Urinary bladder (tissue), 4 donors: Measurements from ENCODE around the gene DCAF6. TPM values are rescaled to one million over a fixed set of nuclear protein-coding genes. Genes with fewer than 3 reads are reported as not detected.

Experiments
- DNase-seq: peaks from one replicate; pipeline ENCODE4 v3.0.0-alpha.2; 2015; ENCODE audit errors: extremely low spot score
- H3K27ac ChIP-seq: one replicate; pipeline ENCODE4 v1.5.1; 2013; ENCODE audit warnings: low read depth, mild to moderate bottlenecking, moderate library complexity
- H3K36me3 ChIP-seq: one replicate; pipeline ENCODE4 v1.6.1; 2013; ENCODE audit warnings: mild to moderate bottlenecking, moderate library complexity; ENCODE audit not compliant: insufficient read depth
- H3K4me1 ChIP-seq: one replicate; pipeline ENCODE4 v1.6.1; 2013; ENCODE audit warnings: mild to moderate bottlenecking, moderate library complexity; ENCODE audit not compliant: insufficient read depth
- H3K4me3 ChIP-seq: one replicate; pipeline ENCODE4 v1.5.1; 2013; ENCODE audit warnings: low read depth, low read length
- WGBS: extraction: QIAGEN DNeasy Blood & Tissue Kit; methylation state at CpG from one replicate; pipeline ENCODE4 v1.1.7; 2013; 5-methylcytosine and 5-hydroxymethylcytosine counted together
- polyA plus RNA-seq: library from polyadenylated mRNA; stranded (reverse); fragments of 200-250 nt; gene quantifications from one replicate; pipeline ENCODE4 v1.2.3, GENCODE V29; 2013
- total RNA-seq: library from RNA; depleted of rRNA; stranded (reverse); fragments of >200 nt; gene quantifications from one replicate; pipeline ENCODE4 v1.2.3, GENCODE V29; 2014
- donor health status: healthy with polysubstance abuse.
- donor health status: healthy.

The DCAF6 gene
- total and polyA plus RNA-seq, 2 donors = 39.3 to 114 TPM

- H3K27ac ChIP-seq = no peak overlapping the region
- H3K4me3 ChIP-seq = no peak overlapping the region
- no peaks in the 10 kb centered on the region for H3K4me1 ChIP-seq
- no peak for DNase-seq
- H3K36me3 ChIP-seq = no peaks in the 10 kb centered on the region
- 88% methylated on average over 4 of the region's 4 CpGs for WGBS
Observed at GRCh38 chr1:167964646-167965045, 28.2 kb downstream of the DCAF6 start.

DNA sequence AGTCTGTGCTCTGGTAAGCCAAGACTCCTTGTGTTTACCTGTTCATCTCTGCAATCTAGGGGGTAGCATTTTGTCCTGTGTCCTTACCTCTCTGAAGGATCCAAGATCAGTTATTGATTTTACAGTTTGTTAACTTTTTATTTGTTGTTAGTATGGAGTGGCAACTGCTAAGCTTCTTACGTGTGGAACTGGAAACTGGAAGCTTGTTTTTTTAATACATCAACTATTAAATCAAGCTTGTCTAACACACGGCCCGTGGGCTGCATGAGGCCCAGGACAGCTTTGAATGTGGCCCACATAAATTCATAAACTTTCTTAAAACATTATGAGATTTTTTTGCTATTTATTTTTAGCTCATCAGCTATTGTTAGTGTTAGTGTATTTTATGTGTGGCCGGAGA is 29.6 kb downstream of the DCAF6 start:
- DNase-seq = no peak
- H3K4me1 ChIP-seq = no peaks in the 10 kb centered on the region
- WGBS = 65% methylated on average over 4 of the region's 4 CpGs
- no peaks in the 10 kb centered on the region for H3K36me3 ChIP-seq
- H3K4me3 ChIP-seq = no peak overlapping the region
- no peak overlapping the region for H3K27ac ChIP-seq

DNA sequence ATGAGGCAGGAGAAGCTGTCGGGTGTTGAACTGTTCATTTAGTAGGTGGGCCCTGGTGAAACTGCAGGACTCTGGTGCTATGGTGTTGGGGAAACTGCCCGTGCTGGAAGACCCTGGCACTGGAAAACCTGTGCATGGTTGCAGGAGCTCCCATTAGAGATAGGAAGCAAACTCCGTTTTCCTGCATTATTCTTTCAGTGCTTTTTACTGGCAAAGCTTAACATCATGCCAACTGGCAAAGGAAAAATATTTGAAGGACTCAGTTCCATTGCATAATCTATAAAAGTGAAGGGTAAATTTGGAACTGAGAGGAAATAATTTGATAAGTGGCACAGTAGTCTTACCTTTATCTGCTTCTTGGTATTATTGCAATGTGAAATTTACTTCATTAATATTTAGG is 32.1 kb downstream of the DCAF6 start:
- Histone ChIP-seq H3K4me3 (no peak overlapping the region), H3K4me1 (no peaks in the 10 kb centered on the region), H3K27ac (no peak overlapping the region), H3K36me3 (no peaks in the 10 kb centered on the region)
- 75% methylated on average over 3 of the region's 3 CpGs for WGBS
- no peak for DNase-seq

GRCh38 chr1:167973832-167974231 is 37.3 kb downstream of the DCAF6 start:
- DNase-seq = no peak
- 77% methylated on average over 2 of the region's 2 CpGs for WGBS
- no peak overlapping the region for H3K4me3 ChIP-seq
- H3K36me3 ChIP-seq = peaks cover 5% of the 10 kb centered on the region
- H3K4me1 ChIP-seq = no peaks in the 10 kb centered on the region
- no peak overlapping the region for H3K27ac ChIP-seq

DNA sequence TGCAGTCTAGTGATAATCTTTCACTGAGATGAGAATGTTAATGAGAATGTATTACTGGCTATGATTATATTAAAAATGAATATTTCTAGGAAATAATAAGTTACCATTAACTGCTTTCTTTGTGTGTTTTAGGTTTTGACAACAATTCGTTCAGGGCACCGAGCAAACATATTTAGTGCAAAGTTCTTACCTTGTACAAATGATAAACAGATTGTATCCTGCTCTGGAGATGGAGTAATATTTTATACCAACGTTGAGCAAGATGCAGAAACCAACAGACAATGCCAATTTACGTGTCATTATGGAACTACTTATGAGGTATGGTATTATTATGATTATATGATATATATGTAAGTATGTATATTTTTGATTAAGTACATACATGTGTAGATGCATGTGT is 38.2 kb downstream of the DCAF6 start:
- Histone ChIP-seq H3K36me3 (peaks cover 5% of the 10 kb centered on the region), H3K27ac (no peak overlapping the region), H3K4me3 (no peak overlapping the region), H3K4me1 (no peaks in the 10 kb centered on the region)
- WGBS = 87% methylated on average over 4 of the region's 4 CpGs
- no peak for DNase-seq

- Histone ChIP-seq H3K4me3 (no peak overlapping the region), H3K4me1 (no peaks in the 10 kb centered on the region), H3K36me3 (peaks cover 6% of the 10 kb centered on the region), H3K27ac (no peak overlapping the region)
- WGBS = 94% methylated on average over 1 of the region's 1 CpG
- DNase-seq = no peak
Observed at GRCh38 chr1:167977245-167977644, 40.8 kb downstream of the DCAF6 start.

GRCh38 chr1:167981933-167982332 is 45.5 kb downstream of the DCAF6 start:
- Histone ChIP-seq H3K4me3 (no peak overlapping the region), H3K36me3 (peaks cover 4% of the 10 kb centered on the region), H3K4me1 (no peaks in the 10 kb centered on the region), H3K27ac (no peak overlapping the region)
- 97% methylated on average over 9 of the region's 9 CpGs for WGBS
- no peak for DNase-seq

- H3K27ac ChIP-seq = no peak overlapping the region
- no peak for DNase-seq
- H3K4me3 ChIP-seq = no peak overlapping the region
- peaks cover 1% of the 10 kb centered on the region for H3K36me3 ChIP-seq
- 93% methylated on average over 2 of the region's 2 CpGs for WGBS
- no peaks in the 10 kb centered on the region for H3K4me1 ChIP-seq
Observed at GRCh38 chr1:167983797-167984420, 47.4 kb downstream of the DCAF6 start.

GRCh38 chr1:167984886-167985489 is 48.5 kb downstream of the DCAF6 start:
- H3K4me3 ChIP-seq = no peak overlapping the region
- H3K36me3 ChIP-seq = peaks cover 1% of the 10 kb centered on the region
- WGBS = 79% methylated on average over 8 of the region's 8 CpGs
- DNase-seq = no peak
- no peaks in the 10 kb centered on the region for H3K4me1 ChIP-seq
- no peak overlapping the region for H3K27ac ChIP-seq

DNA sequence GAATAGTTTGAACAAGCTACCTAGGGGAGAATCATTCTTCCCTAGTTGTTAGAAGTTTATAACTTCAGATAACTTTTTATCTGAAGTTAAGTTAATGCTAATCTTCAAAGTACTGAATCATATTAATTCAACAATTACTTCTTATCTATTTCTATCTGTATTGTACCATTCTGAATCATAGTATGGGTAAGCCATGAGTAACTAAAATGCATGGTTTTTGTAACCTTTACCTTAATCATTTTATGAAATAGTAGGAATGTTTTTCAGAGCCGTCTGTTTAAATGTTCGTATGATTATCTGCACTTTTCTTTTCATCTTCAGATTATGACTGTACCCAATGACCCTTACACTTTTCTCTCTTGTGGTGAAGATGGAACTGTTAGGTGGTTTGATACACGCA is 50.7 kb downstream of the DCAF6 start:
- Histone ChIP-seq H3K4me1 (no peaks in the 10 kb centered on the region), H3K36me3 (no peaks in the 10 kb centered on the region), H3K27ac (no peak overlapping the region), H3K4me3 (no peak overlapping the region)
- WGBS = 74% methylated on average over 3 of the region's 3 CpGs
- no peak for DNase-seq

DNA sequence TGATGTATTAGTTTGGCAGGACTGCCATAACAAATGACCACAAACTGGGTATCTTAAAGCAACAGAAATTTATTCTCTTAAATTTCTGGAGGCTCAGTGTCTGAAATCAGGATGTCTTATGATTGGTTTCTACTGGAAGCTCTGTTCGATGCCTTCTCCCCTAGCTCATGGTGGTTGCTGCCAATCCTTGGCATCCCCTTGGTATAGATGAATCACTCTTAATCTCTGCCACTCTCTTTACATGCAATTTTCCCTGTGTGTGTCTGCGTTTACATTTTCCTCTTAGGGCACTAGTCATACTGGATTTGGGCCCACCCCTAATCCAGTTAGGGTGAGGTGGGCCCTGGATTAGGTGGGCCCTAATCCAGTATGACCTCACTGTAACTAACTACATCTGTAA is 55.1 kb downstream of the DCAF6 start:
- no peak overlapping the region for H3K4me3 ChIP-seq

DNA sequence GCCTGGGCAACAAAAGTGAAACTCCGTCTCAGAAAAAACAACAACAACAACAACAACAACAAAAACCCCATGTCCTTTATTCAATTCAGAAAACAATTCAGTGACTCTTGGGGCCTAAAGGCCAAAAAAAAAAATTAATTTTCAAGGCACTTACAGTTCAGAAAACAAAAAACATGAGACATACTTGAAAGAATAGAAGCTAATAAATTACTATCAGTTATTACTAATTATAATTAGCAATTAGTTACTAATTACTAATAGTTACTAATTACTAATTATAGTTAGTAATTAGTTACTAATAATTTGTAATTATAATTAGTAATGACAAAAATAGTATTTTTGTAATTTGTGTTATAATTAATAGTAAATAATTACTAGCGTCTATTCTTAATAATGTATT is 57.2 kb downstream of the DCAF6 start:
- Histone ChIP-seq H3K4me1 (no peaks in the 10 kb centered on the region), H3K36me3 (peaks cover 2% of the 10 kb centered on the region), H3K27ac (no peak overlapping the region), H3K4me3 (no peak overlapping the region)
- 96% methylated on average over 2 of the region's 2 CpGs for WGBS
- no peak for DNase-seq

More for the DNA sequence above, 55.1 kb downstream of the DCAF6 start:
- WGBS = 83% methylated on average over 2 of the region's 2 CpGs
- Histone ChIP-seq H3K4me1 (no peaks in the 10 kb centered on the region), H3K27ac (no peak overlapping the region), H3K36me3 (peaks cover under 1% of the 10 kb centered on the region)
- DNase-seq = no peak

- no peak for DNase-seq
- WGBS = 76% methylated on average over 2 of the region's 2 CpGs
- no peak overlapping the region for H3K4me3 ChIP-seq
- no peaks in the 10 kb centered on the region for H3K4me1 ChIP-seq
- peaks cover 2% of the 10 kb centered on the region for H3K36me3 ChIP-seq
- H3K27ac ChIP-seq = no peak overlapping the region
Observed at GRCh38 chr1:167994560-167994959, 58.1 kb downstream of the DCAF6 start.

DNA sequence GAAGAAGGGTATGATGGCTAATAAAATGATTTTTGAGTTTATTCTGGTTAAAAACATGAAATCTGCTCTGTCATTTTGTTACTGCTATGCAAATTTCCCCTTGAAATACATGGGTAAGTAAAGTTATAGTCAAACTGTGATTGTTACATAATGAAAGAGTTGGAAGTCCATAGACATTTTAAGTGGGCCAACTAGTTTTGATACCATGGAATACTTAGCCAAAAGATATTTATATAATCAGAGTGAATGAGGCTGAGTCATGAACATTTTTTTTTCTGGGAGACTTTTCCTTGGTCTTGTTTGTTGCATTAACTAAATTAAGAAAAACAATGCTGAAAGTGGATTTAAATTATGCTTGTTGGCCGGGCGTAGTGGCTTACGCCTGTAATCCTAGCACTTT is 58.6 kb downstream of the DCAF6 start:
- Histone ChIP-seq H3K36me3 (peaks cover 2% of the 10 kb centered on the region), H3K4me1 (no peaks in the 10 kb centered on the region), H3K4me3 (no peak overlapping the region), H3K27ac (no peak overlapping the region)
- DNase-seq = no peak
- WGBS = 71% methylated on average over 3 of the region's 3 CpGs
